Peyer's patch (tissue), 4 donors: ENCODE measurements around the gene DPYD.

Experiments
- CTCF ChIP-seq, 6 experiments: fragments of 450-650 bp in 4 of 6; fragments of 200-600 bp in 2 of 6; sonication (generic) in 1 of 6; IDR thresholded peaks; one replicate each; pipeline ENCODE4 v1.5.1; 2017 to 2019; ENCODE audit warnings: antibody characterized with exemption in 6 of 6, mild to moderate bottlenecking in 3 of 6, moderate library complexity in 1 of 6
- POLR2A ChIP-seq, 2 donors: fragments of 450-650 bp; IDR thresholded peaks; one replicate each; pipeline ENCODE4 v1.5.1; 2017; ENCODE audit warnings: antibody characterized with exemption in 2 of 2, mild to moderate bottlenecking in 2 of 2, moderate library complexity in 2 of 2

DNA sequence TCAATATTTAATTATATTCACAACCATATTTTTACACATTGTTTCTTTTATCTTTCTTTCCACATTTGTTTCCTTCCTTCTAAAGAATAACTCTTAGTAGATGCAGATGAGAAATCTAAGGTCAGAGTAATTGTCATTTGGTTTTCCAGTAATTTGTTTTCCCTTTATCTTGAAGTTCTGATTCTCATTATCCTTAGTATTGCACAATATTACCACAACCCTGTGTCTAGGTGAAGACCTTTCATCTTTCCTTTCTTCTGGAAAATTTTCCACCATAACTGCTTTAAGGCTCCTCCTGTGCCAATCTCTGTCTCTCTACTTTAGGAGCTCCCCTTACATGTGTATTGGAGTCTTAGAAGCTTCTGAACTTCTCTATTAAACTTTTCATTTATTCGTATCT, 209.0 kb downstream of the DPYD start:
- no peak for TF ChIP-seq CTCF (IDR thresholded peaks at IDR 0.05)
- TF ChIP-seq POLR2A (IDR thresholded peaks at IDR 0.05), result no peak
